ENCODE measurements around the gene SOBP.

Gene SOBP

GRCh38 chr6:107655245-107655644 is 165.3 kb downstream of the SOBP start:
- Histone ChIP-seq H3K27me3 (ENCODE audit: low read depth, low read length) (no peaks in the 10 kb centered on the region), H3K4me2 (ENCODE audit: low read length) (peak overlapping the region; percentile 34), H3K9ac (ENCODE audit: low read length) (no peak overlapping the region), H3K27ac (ENCODE audit: low read length) (no peak overlapping the region), H2AFZ (ENCODE audit: low read depth, low read length) (no peak overlapping the region), H3K4me1 (ENCODE audit: low read length) (peaks cover 46% of the 10 kb centered on the region), H3K79me2 (ENCODE audit: low read length) (no peaks in the 10 kb centered on the region), H3K4me3 (ENCODE audit: low read length) (no peak overlapping the region), H4K20me1 (ENCODE audit: insufficient read depth, low read length) (no peaks in the 10 kb centered on the region), H3K9me3 (ENCODE audit: insufficient read depth, low read length) (no peaks in the 10 kb centered on the region), H3K36me3 (replicated peaks; ENCODE audit: low read depth, low read length) (no peaks in the 10 kb centered on the region)
- TF ChIP-seq EZH2phosphoT487 (IDR thresholded peaks at IDR 0.05; ENCODE audit: low read depth) (no peak), CTCF (IDR thresholded peaks at IDR 0.05; ENCODE audit: low read depth, low read length) (peak; percentile 67)

- Histone ChIP-seq H3K4me3 (ENCODE audit: low read length) (no peak overlapping the region), H3K79me2 (ENCODE audit: low read length) (no peaks in the 10 kb centered on the region), H3K9ac (ENCODE audit: low read length) (no peak overlapping the region), H3K4me2 (ENCODE audit: low read length) (no peak overlapping the region), H2AFZ (ENCODE audit: low read depth, low read length) (no peak overlapping the region), H3K27ac (ENCODE audit: low read length) (no peak overlapping the region), H3K9me3 (ENCODE audit: insufficient read depth, low read length) (no peaks in the 10 kb centered on the region), H3K36me3 (replicated peaks; ENCODE audit: low read depth, low read length) (no peaks in the 10 kb centered on the region), H4K20me1 (ENCODE audit: insufficient read depth, low read length) (no peaks in the 10 kb centered on the region), H3K4me1 (ENCODE audit: low read length) (peaks cover 46% of the 10 kb centered on the region), H3K27me3 (ENCODE audit: low read depth, low read length) (no peaks in the 10 kb centered on the region)
- TF ChIP-seq EZH2phosphoT487 (IDR thresholded peaks at IDR 0.05; ENCODE audit: low read depth) (no peak), CTCF (IDR thresholded peaks at IDR 0.05; ENCODE audit: low read depth, low read length) (no peak)
Observed at GRCh38 chr6:107655864-107656263, 165.9 kb downstream of the SOBP start.

GRCh38 chr6:107656401-107656800 is 166.5 kb downstream of the SOBP start:
- H3K9me3 ChIP-seq (ENCODE audit: insufficient read depth, low read length): no peaks in the 10 kb centered on the region
- peak overlapping the region; percentile 51; the same call in 1 of the 2 replicates for H3K27ac ChIP-seq (ENCODE audit: low read length)
- no peaks in the 10 kb centered on the region for H4K20me1 ChIP-seq (ENCODE audit: insufficient read depth, low read length)
- H3K9ac ChIP-seq (ENCODE audit: low read length): no peak overlapping the region; the same call in 1 of the 2 replicates
- no peaks in the 10 kb centered on the region for H3K36me3 ChIP-seq (replicated peaks; ENCODE audit: low read depth, low read length)
- no peaks in the 10 kb centered on the region for H3K27me3 ChIP-seq (ENCODE audit: low read depth, low read length)
- H3K4me2 ChIP-seq (ENCODE audit: low read length): peak overlapping the region; percentile 97
- peak overlapping the region; percentile 14; the same call in 1 of the 2 replicates for H2AFZ ChIP-seq (ENCODE audit: low read depth, low read length)
- H3K4me3 ChIP-seq (ENCODE audit: low read length): no peak overlapping the region
- no peaks in the 10 kb centered on the region for H3K79me2 ChIP-seq (ENCODE audit: low read length)
- no peak for TF ChIP-seq CTCF (IDR thresholded peaks at IDR 0.05; ENCODE audit: low read depth, low read length)
- TF ChIP-seq EZH2phosphoT487 (IDR thresholded peaks at IDR 0.05; ENCODE audit: low read depth): no peak
- peaks cover 46% of the 10 kb centered on the region for H3K4me1 ChIP-seq (ENCODE audit: low read length)

GRCh38 chr6:107656883-107657282 is 167.0 kb downstream of the SOBP start:
- peak overlapping the region; percentile 97 for H3K4me2 ChIP-seq (ENCODE audit: low read length)
- peaks cover 46% of the 10 kb centered on the region for H3K4me1 ChIP-seq (ENCODE audit: low read length)
- peak overlapping the region; percentile 51; the same call in 1 of the 2 replicates for H3K27ac ChIP-seq (ENCODE audit: low read length)
- no peaks in the 10 kb centered on the region for H4K20me1 ChIP-seq (ENCODE audit: insufficient read depth, low read length)
- TF ChIP-seq CTCF (IDR thresholded peaks at IDR 0.05; ENCODE audit: low read depth, low read length) (no peak; the same call in 1 of the 2 replicates), EZH2phosphoT487 (IDR thresholded peaks at IDR 0.05; ENCODE audit: low read depth) (no peak)
- peak overlapping the region; percentile 16; the same call in 1 of the 2 replicates for H3K9ac ChIP-seq (ENCODE audit: low read length)
- no peaks in the 10 kb centered on the region for H3K36me3 ChIP-seq (replicated peaks; ENCODE audit: low read depth, low read length)
- H3K4me3 ChIP-seq (ENCODE audit: low read length): peak overlapping the region; percentile 80
- no peaks in the 10 kb centered on the region for H3K79me2 ChIP-seq (ENCODE audit: low read length)
- H3K9me3 ChIP-seq (ENCODE audit: insufficient read depth, low read length): no peaks in the 10 kb centered on the region
- no peaks in the 10 kb centered on the region for H3K27me3 ChIP-seq (ENCODE audit: low read depth, low read length)
- peak overlapping the region; percentile 15; the same call in 1 of the 2 replicates for H2AFZ ChIP-seq (ENCODE audit: low read depth, low read length)
